Lower lobe of right lung (tissue), 2 donors: ENCODE measurements around the gene NRCAM. TPM values are rescaled to one million over a fixed set of nuclear protein-coding genes. Genes with fewer than 3 reads are reported as not detected.

Experiments used
- ATAC-seq, 2 donors: fragments of 200-7000 bp; cut with Tn5 transposase; one replicate each; pipeline ENCODE4 v1.9.1; 2020 to 2022; ENCODE audit warnings: mild to moderate bottlenecking in 2 of 2, moderate library complexity in 2 of 2
- DNase-seq: peaks from one replicate; pipeline ENCODE4 v3.0.0-alpha.2; 2020
- H3K27ac ChIP-seq: fragments of 200-600 bp; one replicate; pipeline ENCODE4 v1.8.0; 2022
- H3K27me3 ChIP-seq: fragments of 200-600 bp; one replicate; pipeline ENCODE4 v1.8.0; 2022; ENCODE audit warnings: low read depth
- H3K36me3 ChIP-seq: fragments of 200-600 bp; one replicate; pipeline ENCODE4 v1.8.0; 2022; ENCODE audit warnings: mild to moderate bottlenecking
- H3K4me1 ChIP-seq: fragments of 200-600 bp; one replicate; pipeline ENCODE4 v1.8.0; 2022
- H3K4me3 ChIP-seq: fragments of 200-600 bp; one replicate; pipeline ENCODE4 v1.8.0; 2022; ENCODE audit warnings: mild to moderate bottlenecking
- H3K9me3 ChIP-seq: fragments of 200-600 bp; one replicate; pipeline ENCODE4 v1.8.0; 2022
- CTCF ChIP-seq: fragments of 200-600 bp; IDR thresholded peaks from one replicate; pipeline ENCODE4 v1.8.0; 2022; ENCODE audit warnings: antibody characterized with exemption, mild to moderate bottlenecking
- intact Hi-C: fragments of 100-400 bp; cut with DNase I; formaldehyde crosslinking; loops from one replicate; pipeline ENCODE4 v1.11.0; 2022
- total RNA-seq: library from RNA; stranded (reverse); fragmentation: NEBNext Ultra II Directional; extraction: Animal tissue kit (Norgen Biotek cat#: 25700); gene quantifications from one replicate; pipeline ENCODE4 v1.2.1, GENCODE V29; 2021
- donor health status: DM: no; HTN: yes; CAD: no; lungs with severe emphysema.

NRCAM gene
- total RNA-seq, 1 donor from 2014 or later, result 2.6 TPM

GRCh38 chr7:108109221-108109908 is 346.9 kb downstream of the NRCAM start:
- ATAC-seq (peak in 1 of 2 donors; percentile 59), DNase-seq (no peak)
- no peaks in the 10 kb centered on the region for H3K27me3 ChIP-seq
- H3K4me1 ChIP-seq, result no peaks in the 10 kb centered on the region
- intact Hi-C loops, result no loop called here
- no peaks in the 10 kb centered on the region for H3K36me3 ChIP-seq
- H3K9me3 ChIP-seq, result no peaks in the 10 kb centered on the region
- no peak overlapping the region for H3K27ac ChIP-seq
- no peak overlapping the region for H3K4me3 ChIP-seq
- TF ChIP-seq CTCF, result peak; percentile 26

GRCh38 chr7:108108131-108108530 is 348.1 kb downstream of the NRCAM start:
- no peak for ATAC-seq
- no peak for TF ChIP-seq CTCF

GRCh38 chr7:108104324-108104723 is 351.9 kb downstream of the NRCAM start:
- ATAC-seq, result peak in 1 of 2 donors; percentile 27
- no peaks in the 10 kb centered on the region for H3K9me3 ChIP-seq
- no peaks in the 10 kb centered on the region for H3K4me1 ChIP-seq
- intact Hi-C loops, result no loop called here
- no peaks in the 10 kb centered on the region for H3K27me3 ChIP-seq
- no peak for TF ChIP-seq CTCF
- no peaks in the 10 kb centered on the region for H3K36me3 ChIP-seq
- H3K4me3 ChIP-seq, result no peak overlapping the region
- DNase-seq, result no peak
- no peak overlapping the region for H3K27ac ChIP-seq

More at GRCh38 chr7:108108131-108108530, 348.1 kb downstream of the NRCAM start:
- Histone ChIP-seq H3K4me1 (no peaks in the 10 kb centered on the region), H3K27me3 (no peaks in the 10 kb centered on the region), H3K27ac (no peak overlapping the region), H3K4me3 (no peak overlapping the region), H3K36me3 (no peaks in the 10 kb centered on the region), H3K9me3 (no peaks in the 10 kb centered on the region)
- DNase-seq, result no peak
- intact Hi-C loops, result no loop called here

- H3K27ac ChIP-seq, result no peak overlapping the region
- TF ChIP-seq CTCF, result no peak
- no peak overlapping the region for H3K4me3 ChIP-seq
- H3K27me3 ChIP-seq, result no peaks in the 10 kb centered on the region
- no peaks in the 10 kb centered on the region for H3K9me3 ChIP-seq
- no peaks in the 10 kb centered on the region for H3K36me3 ChIP-seq
- intact Hi-C loops, result no loop called here
- DNase-seq (no peak), ATAC-seq (no peak)
- no peaks in the 10 kb centered on the region for H3K4me1 ChIP-seq
Measured at GRCh38 chr7:108103558-108104298, 352.5 kb downstream of the NRCAM start.

- H3K27me3 ChIP-seq, result no peaks in the 10 kb centered on the region
- no peak for DNase-seq
- H3K9me3 ChIP-seq, result no peaks in the 10 kb centered on the region
- ATAC-seq, result peak in 1 of 2 donors; percentile 30
- TF ChIP-seq CTCF, result no peak
- no peak overlapping the region for H3K27ac ChIP-seq
- no peak overlapping the region for H3K4me3 ChIP-seq
- H3K4me1 ChIP-seq, result no peaks in the 10 kb centered on the region
- no peaks in the 10 kb centered on the region for H3K36me3 ChIP-seq
- intact Hi-C loops, result no loop called here
Measured at GRCh38 chr7:108102671-108103312, 353.4 kb downstream of the NRCAM start.
